Bronchial epithelial cell (primary cell): Measurements from ENCODE around the gene CHST6. TPM values are rescaled to one million over a fixed set of nuclear protein-coding genes. Genes with fewer than 3 reads are reported as not detected.
"Not testable (repeated sequence)": the region's sequence is repeated elsewhere in the genome, so short reads cannot be mapped to it uniquely, and the experiment has no call there.

ENCODE experiments used
- DNase-seq: peaks from one replicate; pipeline ENCODE4 v3.0.0-alpha.2; 2010; ENCODE audit warnings: low read depth
- FAIRE-seq: peaks from 2 replicates; lab custom pipeline; 2011; peaks lifted over from hg19 to GRCh38; lab: Jason Lieb, UNC
- H3K27me3 ChIP-seq: 2 replicates; pipeline ENCODE4 v1.5.1; 2011; ENCODE audit warnings: low read length; ENCODE audit not compliant: control insufficient read depth, insufficient read depth
- H3K36me3 ChIP-seq: 2 replicates; pipeline ENCODE4 v1.5.1; 2011; ENCODE audit warnings: low read length; ENCODE audit not compliant: control insufficient read depth, insufficient read depth
- H3K4me3 ChIP-seq: 2 replicates; pipeline ENCODE4 v1.5.1; 2011; ENCODE audit warnings: mild to moderate bottlenecking, low read depth, low read length, control low read depth
- CTCF ChIP-seq: IDR thresholded peaks from 2 replicates; pipeline ENCODE4 v1.5.1; 2011; ENCODE audit warnings: mild to moderate bottlenecking, moderate library complexity, low read length, control low read depth, inconsistent platforms; ENCODE audit not compliant: insufficient read depth, severe bottlenecking
- total RNA-seq: library from RNA; depleted of rRNA; stranded (reverse); fragments of >200 nt; gene quantifications from 2 replicates; pipeline ENCODE4 v1.2.1, GENCODE V29; 2014

Gene CHST6
- total RNA-seq, 1 donor from 2014 or later = 1.3 TPM

DNA sequence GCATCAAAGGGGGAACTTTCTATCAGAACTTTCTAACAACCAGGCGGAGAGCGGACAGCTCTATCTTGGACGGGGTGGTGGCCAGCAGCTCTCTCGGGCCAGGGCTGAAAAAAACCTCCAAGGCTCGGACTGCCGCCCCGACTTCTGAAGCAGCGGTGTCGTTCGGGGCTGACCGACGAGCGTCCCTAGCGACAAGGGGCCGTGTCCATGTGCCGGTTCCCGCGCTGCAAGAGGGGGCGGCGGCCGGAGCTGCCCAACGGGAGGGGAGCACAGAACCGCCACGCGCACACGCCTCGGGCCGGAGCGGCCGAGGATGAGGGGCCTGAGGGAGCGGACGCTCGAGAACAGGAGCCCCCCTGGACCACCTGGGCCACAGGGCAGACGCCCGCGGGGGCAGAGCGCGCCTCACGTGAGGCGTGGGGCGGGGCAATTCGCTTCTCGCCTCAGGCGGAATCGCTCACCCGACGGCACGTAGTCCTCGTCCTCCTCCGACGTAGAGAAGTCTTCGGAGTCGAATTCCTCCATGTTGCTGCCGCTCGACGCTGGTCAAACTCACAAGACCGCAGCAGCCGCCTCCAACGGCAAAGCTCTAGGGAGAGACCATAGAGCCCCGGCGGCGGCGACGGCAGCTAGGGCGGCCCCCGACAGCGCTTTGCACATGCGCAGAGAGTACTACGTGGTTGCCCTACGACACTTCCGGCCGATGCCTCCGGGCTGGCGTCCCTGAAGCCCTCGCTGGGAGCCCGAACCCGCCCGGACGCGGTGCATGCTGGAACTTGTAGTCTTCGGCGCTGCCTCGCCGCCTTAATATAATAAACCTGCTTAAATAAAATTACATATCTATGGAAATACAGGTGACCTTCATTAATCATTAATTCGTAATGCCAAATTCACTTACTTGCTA, 62.2 kb downstream of the CHST6 start, which contains the start of gene CFDP1:
Gene CFDP1 (minus strand): TSS at position 676 of the 904 bp plus-strand sequence. CDS start 151 bp downstream, at position 525.
- H3K27me3 ChIP-seq = no peaks in the 10 kb centered on the region
- H3K36me3 ChIP-seq = no peaks in the 10 kb centered on the region
- DNase-seq (peak; percentile 83), FAIRE-seq (no peak)
- TF ChIP-seq CTCF = no peak
- H3K4me3 ChIP-seq = peak within 1 kb of the TSS; percentile 81

DNA sequence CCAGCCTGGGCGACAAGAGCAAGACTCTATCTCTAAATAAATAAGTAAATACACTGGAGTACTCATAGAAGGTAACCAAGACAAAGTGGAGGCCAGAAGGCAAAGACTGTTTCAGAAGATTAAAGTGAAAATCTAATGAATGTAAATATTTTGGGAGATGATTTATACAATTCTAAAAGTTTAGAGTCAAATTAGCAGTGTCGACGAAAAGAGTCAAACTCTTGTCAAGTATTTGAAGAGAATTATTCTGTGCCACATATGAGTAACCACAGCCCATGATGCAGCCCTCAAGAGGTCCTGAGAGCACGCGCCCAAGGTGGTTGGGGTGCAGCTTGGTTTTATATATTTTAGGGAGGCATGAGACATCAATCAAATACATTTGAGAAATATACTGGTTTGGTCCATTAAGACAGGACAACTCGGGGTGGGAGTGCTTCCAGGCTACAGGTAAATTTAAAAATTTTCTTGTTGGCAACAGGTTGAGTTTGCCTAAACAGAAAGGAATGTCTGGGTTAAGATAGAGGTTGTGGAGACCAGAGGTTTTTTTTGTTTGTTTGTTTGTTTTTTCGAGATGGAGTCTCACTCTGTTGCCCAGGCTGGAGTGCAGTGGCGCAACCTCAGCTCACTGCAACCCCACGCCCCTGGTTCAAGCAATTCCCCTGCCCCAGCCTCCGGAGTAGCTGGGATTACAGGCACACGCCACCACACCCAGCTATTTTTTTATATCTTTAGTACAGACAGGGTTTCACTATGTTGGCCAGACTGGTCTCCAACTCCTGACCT, 65.4 kb downstream of the CHST6 start:
- Histone ChIP-seq H3K27me3 (no peaks in the 10 kb centered on the region), H3K36me3 (no peaks in the 10 kb centered on the region), H3K4me3 (no peak overlapping the region)
- no peak for DNase-seq
- TF ChIP-seq CTCF = no peak
- FAIRE-seq = no peak

DNA sequence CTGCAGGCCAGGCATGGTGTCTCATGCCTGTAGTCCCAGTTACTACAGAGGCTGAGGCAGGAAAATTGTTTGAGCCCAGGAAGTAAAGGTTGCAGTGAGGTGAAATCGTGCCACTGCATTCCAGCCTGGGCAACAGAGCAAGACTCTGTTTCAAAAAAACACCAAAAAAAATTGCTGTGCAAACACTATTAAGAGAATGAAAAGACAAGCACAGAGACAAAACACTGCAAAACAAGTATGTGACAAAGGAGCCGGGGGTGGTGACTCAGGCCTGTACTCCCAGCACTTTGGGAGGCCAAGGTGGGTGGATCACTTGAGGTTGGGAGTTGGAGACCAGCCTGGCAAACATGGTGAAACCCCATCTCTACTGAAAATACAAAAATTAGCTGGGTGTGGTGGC, 68.7 kb downstream of the CHST6 start:
- DNase-seq = peak; percentile 17
- H3K27me3 ChIP-seq, FAIRE-seq, H3K4me3 ChIP-seq, H3K36me3 ChIP-seq: not testable (repeated sequence)

DNA sequence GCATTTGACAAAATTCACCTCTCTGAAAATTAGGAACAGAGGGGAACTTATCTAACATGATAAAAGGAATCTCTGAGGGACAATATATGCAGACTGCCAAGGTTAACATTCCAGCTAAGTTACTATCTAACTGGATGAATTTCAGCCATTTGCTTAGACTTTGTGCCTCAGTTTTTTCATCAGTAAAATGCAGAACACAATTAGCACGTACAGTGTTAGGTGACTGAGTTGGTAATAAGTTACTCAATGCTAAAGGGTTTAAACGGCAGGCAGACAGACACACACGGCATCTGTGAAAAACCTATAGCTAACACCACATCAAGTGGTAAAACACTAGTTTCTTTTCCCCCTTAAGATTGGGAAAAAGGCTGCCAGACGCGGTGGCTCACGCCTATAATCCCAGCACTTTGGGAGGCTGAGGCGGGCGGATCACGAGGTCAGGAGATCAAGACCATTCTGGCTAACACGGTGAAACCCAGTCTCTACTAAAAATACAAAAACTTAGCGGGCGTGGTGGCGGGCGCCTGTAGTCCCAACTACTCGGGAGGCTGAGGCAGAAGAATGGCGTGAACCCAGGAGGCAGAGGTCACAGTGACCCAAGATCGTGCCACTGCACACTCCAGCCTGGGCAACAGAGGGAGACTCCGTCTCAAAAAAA, 71.0 kb downstream of the CHST6 start:
- DNase-seq, FAIRE-seq, H3K4me3 ChIP-seq, H3K27me3 ChIP-seq, H3K36me3 ChIP-seq: not testable (repeated sequence)

DNA sequence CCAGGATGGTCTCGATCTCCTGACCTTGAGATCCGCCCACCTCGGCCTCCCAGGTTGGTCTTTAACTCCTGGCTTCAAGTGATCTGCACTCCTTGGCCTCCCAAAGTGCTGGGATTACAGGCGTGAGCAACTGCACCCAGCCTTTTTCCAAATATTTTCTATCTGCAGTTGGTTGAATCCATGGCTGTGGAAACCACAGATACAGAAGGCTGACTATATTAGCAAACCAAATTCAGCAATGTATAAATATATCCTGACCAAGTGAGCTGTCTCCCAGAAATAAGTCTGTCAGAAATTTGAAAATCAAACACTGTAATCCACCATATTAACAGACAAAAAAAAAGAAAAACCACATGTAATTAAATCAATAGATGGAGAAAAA, 71.5 kb downstream of the CHST6 start:
- no peaks in the 10 kb centered on the region for H3K27me3 ChIP-seq
- H3K36me3 ChIP-seq = no peaks in the 10 kb centered on the region
- H3K4me3 ChIP-seq = no peak overlapping the region
- no peak for TF ChIP-seq CTCF
- DNase-seq = no peak
- no peak for FAIRE-seq

Other genes starting within 250 kb of the CHST6 start
- 32.5 and 44.2 TPM in 2 replicates for gene BCAR1, start 243.8 kb downstream of the CHST6 start, total RNA-seq
- gene CFDP1, start 61.9 kb downstream of the CHST6 start, total RNA-seq = 46.6 and 58.6 TPM in 2 replicates
- 28.2 and 33.2 TPM in 2 replicates for gene TMEM170A, start 30.8 kb downstream of the CHST6 start, total RNA-seq
- not detected in 2 replicates for gene CHST5, start 40.7 kb upstream of the CHST6 start, total RNA-seq
- gene TMEM231, start 60.8 kb upstream of the CHST6 start, total RNA-seq = 5.2 and 9.7 TPM in 2 replicates
- gene GABARAPL2, start 70.9 kb upstream of the CHST6 start, total RNA-seq = 27.6 and 32.0 TPM in 2 replicates
- gene ADAT1, start 127.8 kb upstream of the CHST6 start, total RNA-seq = 55.4 and 67.9 TPM in 2 replicates
- gene KARS1, start 152.2 kb upstream of the CHST6 start, total RNA-seq = 123 and 210 TPM in 2 replicates
- gene TERF2IP, start 152.3 kb upstream of the CHST6 start, total RNA-seq = 21.6 and 24.6 TPM in 2 replicates
- gene CPHXL2, start 181.6 kb upstream of the CHST6 start, total RNA-seq = not detected in 2 replicates
- gene DUXB, start 206.0 kb upstream of the CHST6 start, total RNA-seq = not detected in 2 replicates
- gene CPHXL, start 231.0 kb upstream of the CHST6 start, total RNA-seq = not detected in 2 replicates